Body of pancreas (tissue), 4 donors: ENCODE results near the gene MUC21.
"Not testable (repeated sequence)": the region's sequence is repeated elsewhere in the genome, so short reads cannot be mapped to it uniquely, and the experiment has no call there.

Experiments
- POLR2A ChIP-seq, 3 donors: fragments of 450-650 bp; IDR thresholded peaks; one replicate each; pipeline ENCODE4 v1.6.1; 2016; ENCODE audit warnings: antibody characterized with exemption in 3 of 3, mild to moderate bottlenecking in 2 of 3
- TF ChIP-seq, protein P1 (sequence below), 7 experiments: fragments of 450-650 bp in 4 of 7; fragments of 200-600 bp in 3 of 7; sonication (generic) in 3 of 7; IDR thresholded peaks; one replicate each; pipeline ENCODE4 v1.5.1; 2016 to 2019; ENCODE audit warnings: antibody characterized with exemption in 7 of 7

DNA sequence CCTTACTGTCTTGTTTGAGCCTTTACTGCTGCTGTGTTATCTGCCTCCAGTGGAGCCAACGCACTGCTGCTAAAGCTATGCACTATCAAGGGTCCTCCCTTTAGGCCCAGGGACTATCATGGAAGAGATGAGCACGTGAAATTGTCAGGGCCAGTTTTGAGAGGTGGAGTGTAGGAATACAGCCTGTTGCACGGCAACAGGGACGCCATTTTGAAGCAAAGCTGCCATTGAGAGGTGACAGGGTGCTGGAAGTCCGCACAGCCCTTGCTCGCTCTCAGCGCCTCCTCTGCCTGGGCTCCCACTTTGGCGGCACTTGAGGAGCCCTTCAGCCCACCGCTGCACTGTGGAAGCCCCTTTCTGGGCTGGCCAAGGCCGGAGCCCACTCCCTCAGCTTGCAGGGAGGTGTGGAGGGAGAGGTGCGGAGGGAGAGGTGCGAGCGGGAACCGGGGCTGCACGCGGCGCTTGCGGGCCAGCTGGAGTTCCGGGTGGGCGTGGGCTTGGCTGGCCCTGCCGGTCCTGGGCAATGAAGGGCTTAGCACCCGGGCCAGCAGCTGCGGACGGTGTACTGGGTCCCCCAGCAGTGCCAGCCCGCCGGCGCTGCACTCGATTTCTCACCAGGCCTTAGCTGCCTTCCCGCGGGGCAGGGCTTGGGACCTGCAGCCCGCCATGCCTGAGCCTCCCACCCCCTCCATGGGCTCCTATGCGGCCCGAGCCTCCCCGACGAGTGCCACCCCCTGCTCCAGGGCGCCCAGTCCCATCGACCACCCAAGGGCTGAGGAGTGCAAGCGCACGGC lies 16.7 kb downstream of the MUC21 start:
- TF ChIP-seq POLR2A (IDR thresholded peaks at IDR 0.05), result not testable (repeated sequence)
- TF ChIP-seq, protein P1, sequence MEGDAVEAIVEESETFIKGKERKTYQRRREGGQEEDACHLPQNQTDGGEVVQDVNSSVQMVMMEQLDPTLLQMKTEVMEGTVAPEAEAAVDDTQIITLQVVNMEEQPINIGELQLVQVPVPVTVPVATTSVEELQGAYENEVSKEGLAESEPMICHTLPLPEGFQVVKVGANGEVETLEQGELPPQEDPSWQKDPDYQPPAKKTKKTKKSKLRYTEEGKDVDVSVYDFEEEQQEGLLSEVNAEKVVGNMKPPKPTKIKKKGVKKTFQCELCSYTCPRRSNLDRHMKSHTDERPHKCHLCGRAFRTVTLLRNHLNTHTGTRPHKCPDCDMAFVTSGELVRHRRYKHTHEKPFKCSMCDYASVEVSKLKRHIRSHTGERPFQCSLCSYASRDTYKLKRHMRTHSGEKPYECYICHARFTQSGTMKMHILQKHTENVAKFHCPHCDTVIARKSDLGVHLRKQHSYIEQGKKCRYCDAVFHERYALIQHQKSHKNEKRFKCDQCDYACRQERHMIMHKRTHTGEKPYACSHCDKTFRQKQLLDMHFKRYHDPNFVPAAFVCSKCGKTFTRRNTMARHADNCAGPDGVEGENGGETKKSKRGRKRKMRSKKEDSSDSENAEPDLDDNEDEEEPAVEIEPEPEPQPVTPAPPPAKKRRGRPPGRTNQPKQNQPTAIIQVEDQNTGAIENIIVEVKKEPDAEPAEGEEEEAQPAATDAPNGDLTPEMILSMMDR (IDR thresholded peaks at IDR 0.05), result not testable (repeated sequence)
